Left forelimb (tissue), 1 donor: Measurements from ENCODE around the gene BUB3.

Experiments used
- DNase-seq: peaks from one replicate; pipeline ENCODE4 v3.0.0-alpha.2; 2018; ENCODE audit warnings: low spot score

BUB3 gene

DNA sequence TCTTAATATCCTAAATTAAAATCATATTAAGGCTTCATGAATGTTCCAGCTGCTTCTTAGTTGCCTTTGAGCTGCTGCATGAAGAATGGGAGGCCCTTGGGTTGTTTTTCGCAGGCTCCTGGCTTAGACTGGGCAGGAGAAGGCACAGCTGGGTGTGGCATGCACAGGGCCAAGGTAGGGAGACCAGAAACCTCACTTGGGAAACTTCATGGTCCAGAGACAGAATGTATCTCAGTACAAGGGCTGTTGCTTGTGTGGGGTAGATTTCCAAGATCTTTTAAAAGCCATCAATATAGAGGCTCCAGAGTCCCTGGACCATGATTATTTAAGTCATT, 49.9 kb downstream of the BUB3 start:
- DNase-seq: no peak

DNA sequence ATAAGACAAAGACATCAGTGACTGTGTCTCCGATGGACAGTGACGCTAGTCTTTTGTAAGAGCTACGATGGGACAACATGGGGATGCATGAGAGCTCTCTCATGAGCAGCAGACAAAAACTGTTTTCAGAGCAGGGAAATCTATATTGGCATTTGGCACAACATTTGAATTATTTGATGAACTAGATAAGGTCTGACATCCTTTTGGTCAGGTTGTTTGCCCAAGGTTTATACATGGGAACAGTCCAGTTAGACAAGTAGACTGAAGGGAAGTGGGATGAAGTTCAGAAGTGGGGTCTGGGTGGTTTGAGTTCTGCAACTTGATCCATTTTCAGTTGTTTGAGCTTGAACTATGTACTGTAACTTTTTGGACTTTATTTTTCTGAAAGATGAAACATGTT, 50.8 kb downstream of the BUB3 start:
- DNase-seq: no peak

DNA sequence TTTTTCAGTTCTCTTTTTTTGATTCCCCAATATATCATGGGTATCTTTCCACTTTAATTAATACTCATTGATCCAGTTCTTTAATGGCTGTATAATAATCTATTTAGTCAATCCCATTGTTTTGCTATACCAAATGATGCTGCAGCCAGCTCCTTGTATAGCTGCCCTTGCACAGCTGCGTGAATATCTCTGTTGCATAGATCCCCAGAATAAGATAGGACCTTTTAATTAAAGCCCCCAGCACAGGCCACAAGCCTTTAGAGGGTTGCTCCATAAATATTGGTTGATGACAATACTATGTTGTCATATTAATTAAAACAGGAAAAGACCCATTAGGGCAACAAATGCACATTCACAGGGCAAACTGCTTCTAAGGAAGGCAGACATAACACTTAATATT, 57.9 kb downstream of the BUB3 start:
- DNase-seq: no peak

DNA sequence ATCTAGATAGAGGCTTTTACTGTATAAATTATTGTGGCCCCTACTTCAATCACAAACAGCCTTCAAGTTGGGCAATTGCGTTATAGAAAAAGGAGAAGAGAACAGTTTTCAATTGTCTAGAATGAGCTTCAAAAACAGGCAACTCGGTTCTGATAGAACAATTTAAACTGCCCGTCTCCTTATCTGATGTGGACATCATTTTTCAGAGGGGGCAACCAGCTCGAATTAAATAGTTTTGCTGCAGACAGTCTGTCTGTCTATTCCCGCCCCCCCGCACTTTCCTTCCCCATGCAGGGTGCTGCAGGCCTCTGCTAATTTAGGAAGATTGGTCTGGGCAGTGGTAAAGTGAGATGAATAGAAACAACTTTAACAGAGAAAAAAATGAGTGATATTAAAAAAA, 58.4 kb downstream of the BUB3 start:
- DNase-seq: no peak

DNA sequence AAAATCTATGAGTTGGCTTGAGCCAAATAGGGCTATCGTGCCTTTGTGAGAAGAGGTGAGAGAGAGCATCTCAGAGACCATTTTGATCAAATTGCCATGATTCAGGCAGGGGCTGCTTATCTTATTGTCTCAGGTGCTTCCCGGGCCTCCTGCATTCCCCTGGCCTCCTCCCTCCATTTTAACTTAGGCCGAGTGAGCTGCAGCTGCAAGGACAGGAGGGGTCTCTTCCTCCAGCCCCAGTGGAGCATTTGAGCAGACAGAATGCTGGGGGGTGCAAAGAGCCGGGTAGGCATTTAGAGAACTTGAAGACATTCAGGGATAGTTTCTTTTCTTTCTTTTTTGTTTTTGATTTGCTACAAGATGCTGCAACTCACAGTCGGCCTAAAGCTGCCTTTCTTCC, 59.0 kb downstream of the BUB3 start:
- DNase-seq: no peak
